GM21717 (cell line): ENCODE measurements around the gene PRR5L.

ENCODE experiments used
- ATAC-seq: cut with Tn5 transposase; IDR thresholded peaks from one replicate; pipeline ENCODE4 v1.9.1; 2021; ENCODE audit warnings: mild to moderate bottlenecking, moderate library complexity; ENCODE audit not compliant: unreplicated experiment

The PRR5L gene

GRCh38 chr11:36398231-36398953 lies 102.3 kb downstream of the PRR5L start:
- no peak for ATAC-seq

- ATAC-seq, result no peak
Observed at GRCh38 chr11:36399236-36399635, 103.1 kb downstream of the PRR5L start.

- ATAC-seq, result no peak
Observed at GRCh38 chr11:36399745-36400144, 103.7 kb downstream of the PRR5L start.

GRCh38 chr11:36400766-36401455 lies 104.8 kb downstream of the PRR5L start:
- no peak for ATAC-seq

- ATAC-seq, result no peak
Observed at GRCh38 chr11:36402568-36403170, 106.6 kb downstream of the PRR5L start.

GRCh38 chr11:36403661-36404060 lies 107.6 kb downstream of the PRR5L start:
- ATAC-seq, result no peak

GRCh38 chr11:36404831-36405230 lies 108.7 kb downstream of the PRR5L start:
- ATAC-seq, result no peak

- ATAC-seq, result no peak
Observed at GRCh38 chr11:36405585-36406367, 109.7 kb downstream of the PRR5L start.

GRCh38 chr11:36407356-36407755 lies 111.3 kb downstream of the PRR5L start:
- ATAC-seq, result no peak

GRCh38 chr11:36408498-36409136 lies 112.5 kb downstream of the PRR5L start:
- no peak for ATAC-seq

- no peak for ATAC-seq
Observed at GRCh38 chr11:36409152-36409816, 113.2 kb downstream of the PRR5L start.

GRCh38 chr11:36411202-36411640 lies 115.1 kb downstream of the PRR5L start:
- peak; percentile 64 for ATAC-seq

GRCh38 chr11:36412781-36413383 lies 116.8 kb downstream of the PRR5L start:
- no peak for ATAC-seq

- ATAC-seq, result no peak
Observed at GRCh38 chr11:36417154-36417553, 121.1 kb downstream of the PRR5L start.

- ATAC-seq, result no peak
Observed at GRCh38 chr11:36419791-36420424, 123.8 kb downstream of the PRR5L start.

GRCh38 chr11:36421546-36422155 lies 125.6 kb downstream of the PRR5L start:
- no peak for ATAC-seq

GRCh38 chr11:36425561-36426081 lies 129.5 kb downstream of the PRR5L start:
- no peak for ATAC-seq

GRCh38 chr11:36426226-36426848 lies 130.2 kb downstream of the PRR5L start:
- ATAC-seq, result no peak
